ENCODE results near the gene TGFBR3. TPM values are rescaled to one million over a fixed set of nuclear protein-coding genes. Genes with fewer than 3 reads are reported as not detected.
"Not testable (repeated sequence)": the region's sequence is repeated elsewhere in the genome, so short reads cannot be mapped to it uniquely, and the experiment has no call there.

TGFBR3 gene
- total RNA-seq, 1 experiment from 2014 or later: 14.5 TPM

- no TSS peak for BruUV-seq (replicated peaks)
- CTCF ChIA-PET: no interaction called here
These were observed 31.0 kb downstream of the TGFBR3 start for GRCh38 chr1:91854852-91855534.

GRCh38 chr1:91853397-91853796 is 32.6 kb downstream of the TGFBR3 start:
- Histone ChIP-seq H3K36me3 (ENCODE audit: control insufficient read depth, insufficient read depth, low read length) (no peaks in the 10 kb centered on the region), H3K9me3 (ENCODE audit: control insufficient read depth, insufficient read depth, low read depth, low read length) (no peaks in the 10 kb centered on the region), H3K4me1 (ENCODE audit: control insufficient read depth, insufficient read depth, low read length) (peaks cover 19% of the 10 kb centered on the region), H3K4me3 (ENCODE audit: low read depth in 2 of 2, low read length in 2 of 2) (no peak overlapping the region), H3K27ac (ENCODE audit: low read length) (no peak overlapping the region), H3K27me3 (ENCODE audit: control insufficient read depth, insufficient read depth, low read length) (no peaks in the 10 kb centered on the region)
- ChIA-PET POLR2A (no interaction called here), CTCF (no interaction called here)
- in situ Hi-C loops (cut with HindIII; ENCODE audit: low pct_unique_long_range_greater_than_20kb, low sequenced_read_pairs) (no loop called here), intact Hi-C loops (cut with micrococcal nuclease; ENCODE audit: unreplicated experiment) (no loop called here)
- TF ChIP-seq POLR2AphosphoS5 (IDR thresholded peaks at IDR 0.05; ENCODE audit: low read depth, low read length) (no peak), TCF7L2 (IDR thresholded peaks at IDR 0.05; ENCODE audit: low read depth, low read length) (no peak), REST (IDR thresholded peaks at IDR 0.05; ENCODE audit: insufficient read depth in 1 of 2, low read depth in 2 of 2, low read length in 1 of 2) (no peak), CTCF (IDR thresholded peaks at IDR 0.05) (no peak), SIN3A (IDR thresholded peaks at IDR 0.05; ENCODE audit: borderline replicate concordance, insufficient read depth, low read depth, low read length) (no peak)
- no peak for ATAC-seq
- BruUV-seq (replicated peaks): no TSS peak
- no peak for DNase-seq (ENCODE audit: low read depth, low spot score)

More at GRCh38 chr1:91854852-91855534, 31.0 kb downstream of the TGFBR3 start:
- DNase-seq (ENCODE audit: low read depth, low spot score): no peak
- no peak overlapping the region for H3K27ac ChIP-seq (ENCODE audit: low read length)
- POLR2A ChIA-PET: no interaction called here
- H3K4me3 ChIP-seq (ENCODE audit: low read depth in 2 of 2, low read length in 2 of 2): no peak overlapping the region
- in situ Hi-C loops (cut with HindIII; ENCODE audit: low pct_unique_long_range_greater_than_20kb, low sequenced_read_pairs): no loop called here
- H3K9me3 ChIP-seq (ENCODE audit: control insufficient read depth, insufficient read depth, low read depth, low read length): no peaks in the 10 kb centered on the region
- intact Hi-C loops (cut with micrococcal nuclease; ENCODE audit: unreplicated experiment): no loop called here
- no peaks in the 10 kb centered on the region for H3K36me3 ChIP-seq (ENCODE audit: control insufficient read depth, insufficient read depth, low read length)
- no peaks in the 10 kb centered on the region for H3K27me3 ChIP-seq (ENCODE audit: control insufficient read depth, insufficient read depth, low read length)
- no peak for ATAC-seq
- H3K4me1 ChIP-seq (ENCODE audit: control insufficient read depth, insufficient read depth, low read length): peaks cover 18% of the 10 kb centered on the region
- TF ChIP-seq TCF7L2 (IDR thresholded peaks at IDR 0.05; ENCODE audit: low read depth, low read length) (no peak), CTCF (IDR thresholded peaks at IDR 0.05) (no peak)

GRCh38 chr1:91852011-91852410 is 33.9 kb downstream of the TGFBR3 start:
- H3K9me3 ChIP-seq (ENCODE audit: control insufficient read depth, insufficient read depth, low read depth, low read length); BruUV-seq (replicated peaks); H3K4me3 ChIP-seq (ENCODE audit: low read depth in 2 of 2, low read length in 2 of 2); in situ Hi-C loops (cut with HindIII; ENCODE audit: low pct_unique_long_range_greater_than_20kb, low sequenced_read_pairs); DNase-seq (ENCODE audit: low read depth, low spot score); CTCF ChIA-PET; H3K36me3 ChIP-seq (ENCODE audit: control insufficient read depth, insufficient read depth, low read length); intact Hi-C loops (cut with micrococcal nuclease; ENCODE audit: unreplicated experiment); H3K27me3 ChIP-seq (ENCODE audit: control insufficient read depth, insufficient read depth, low read length): not testable (repeated sequence)
- ATAC-seq: peak; percentile 31
- Histone ChIP-seq H3K27ac (ENCODE audit: low read length) (peak overlapping the region; percentile 85), H3K4me1 (ENCODE audit: control insufficient read depth, insufficient read depth, low read length) (peaks cover 18% of the 10 kb centered on the region)
- POLR2A ChIA-PET: interaction anchor here (0.6 to 0.7 kb wide), 2 partner anchors 12 to 630 kb away, joined by 3 read pairs; no protein-coding TSS in a partner anchor

Measured in Panc1 (cell line).